AG10803 (cell line): ENCODE data around the gene ISM1.
"Not testable (repeated sequence)": the region's sequence is repeated elsewhere in the genome, so short reads cannot be mapped to it uniquely, and the experiment has no call there.

Source experiments
- DNase-seq: peaks from one replicate; pipeline ENCODE4 v3.0.0; 2010; ENCODE audit warnings: low read depth
- H3K4me3 ChIP-seq: 2 replicates; pipeline ENCODE4 v1.5.1; 2011; ENCODE audit warnings: mild to moderate bottlenecking, low read length, control low read depth
- TF ChIP-seq, protein P1 (sequence below): conservative IDR thresholded peaks from 2 replicates; pipeline ENCODE4 v1.5.1; 2011; ENCODE audit warnings: mild to moderate bottlenecking, low read length, control low read depth, inconsistent platforms

The ISM1 gene

DNA sequence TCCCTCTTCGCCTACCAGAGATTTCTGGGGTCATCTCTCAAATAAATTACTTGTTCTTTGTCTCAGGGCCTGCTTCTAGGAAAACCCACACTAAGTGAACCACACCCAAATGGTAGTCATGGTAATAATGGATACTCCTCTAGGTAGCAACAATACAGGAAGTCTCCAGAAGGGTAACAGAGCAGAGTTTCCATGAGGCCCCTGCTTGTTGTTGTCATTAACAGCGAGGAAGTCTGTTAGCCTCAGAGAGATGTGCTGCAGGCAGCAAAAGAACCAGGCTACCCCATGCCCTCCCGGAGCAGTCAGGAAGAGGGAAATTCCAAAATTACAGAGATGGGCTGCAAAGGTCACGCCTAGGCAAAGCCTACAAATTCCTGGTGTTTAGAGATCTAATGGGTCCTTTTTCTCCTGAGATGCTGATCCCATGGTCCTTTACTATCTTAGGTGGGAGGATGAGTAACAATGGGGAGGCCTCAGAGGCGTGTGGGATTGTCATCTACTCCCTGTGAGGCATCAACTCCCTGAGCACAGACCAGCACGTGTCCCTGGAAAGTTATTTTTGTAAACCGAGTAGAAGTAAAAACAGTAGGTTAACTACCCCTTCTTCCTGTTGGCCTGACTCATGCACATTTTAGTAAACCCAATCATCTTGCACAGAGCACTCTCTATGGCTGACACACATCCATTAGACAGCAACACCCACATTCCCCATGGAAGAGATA is 10.1 kb downstream of the ISM1 start:
- DNase-seq: no peak
- no peak overlapping the region for H3K4me3 ChIP-seq
- TF ChIP-seq, protein P1, sequence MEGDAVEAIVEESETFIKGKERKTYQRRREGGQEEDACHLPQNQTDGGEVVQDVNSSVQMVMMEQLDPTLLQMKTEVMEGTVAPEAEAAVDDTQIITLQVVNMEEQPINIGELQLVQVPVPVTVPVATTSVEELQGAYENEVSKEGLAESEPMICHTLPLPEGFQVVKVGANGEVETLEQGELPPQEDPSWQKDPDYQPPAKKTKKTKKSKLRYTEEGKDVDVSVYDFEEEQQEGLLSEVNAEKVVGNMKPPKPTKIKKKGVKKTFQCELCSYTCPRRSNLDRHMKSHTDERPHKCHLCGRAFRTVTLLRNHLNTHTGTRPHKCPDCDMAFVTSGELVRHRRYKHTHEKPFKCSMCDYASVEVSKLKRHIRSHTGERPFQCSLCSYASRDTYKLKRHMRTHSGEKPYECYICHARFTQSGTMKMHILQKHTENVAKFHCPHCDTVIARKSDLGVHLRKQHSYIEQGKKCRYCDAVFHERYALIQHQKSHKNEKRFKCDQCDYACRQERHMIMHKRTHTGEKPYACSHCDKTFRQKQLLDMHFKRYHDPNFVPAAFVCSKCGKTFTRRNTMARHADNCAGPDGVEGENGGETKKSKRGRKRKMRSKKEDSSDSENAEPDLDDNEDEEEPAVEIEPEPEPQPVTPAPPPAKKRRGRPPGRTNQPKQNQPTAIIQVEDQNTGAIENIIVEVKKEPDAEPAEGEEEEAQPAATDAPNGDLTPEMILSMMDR: no peak

DNA sequence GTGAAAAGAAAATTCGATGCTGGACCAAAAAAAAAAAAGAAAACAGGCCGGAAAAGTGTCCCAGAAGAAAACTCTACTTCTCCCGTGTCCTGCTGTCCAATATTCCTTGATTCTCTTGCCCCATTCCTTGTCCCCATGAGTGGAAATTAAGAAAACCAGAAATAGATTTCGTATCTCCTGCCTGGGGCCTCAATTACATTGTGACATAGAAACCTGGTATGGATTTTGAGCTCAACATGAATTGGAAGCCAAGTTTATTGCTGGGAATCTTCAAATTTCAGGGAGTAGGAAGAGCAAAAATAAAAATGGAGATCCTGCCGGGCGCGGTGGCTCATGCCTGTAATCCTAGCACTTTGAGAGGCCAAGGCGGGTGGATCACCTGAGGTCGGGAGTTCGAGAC is 11.9 kb downstream of the ISM1 start:
- no peak for DNase-seq
- H3K4me3 ChIP-seq: no peak overlapping the region
- TF ChIP-seq, protein P1: no peak

DNA sequence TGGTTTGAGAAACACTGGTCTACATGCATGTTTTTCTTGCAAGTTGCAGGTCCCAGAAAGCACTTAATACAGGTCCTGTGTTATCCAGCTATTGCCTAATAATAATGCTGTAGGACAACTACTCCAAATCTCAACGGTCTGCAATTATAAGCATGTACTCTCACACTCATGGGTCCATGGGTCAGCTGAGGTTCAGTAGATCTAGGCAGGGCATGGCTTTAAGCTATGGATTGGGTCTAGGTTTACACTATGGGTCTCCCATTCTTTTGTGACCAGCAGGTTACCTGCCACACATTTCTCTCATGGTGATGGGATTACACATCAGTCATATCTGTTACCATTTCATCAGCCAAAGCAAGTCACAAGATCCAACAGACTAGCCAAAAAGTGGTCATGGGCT is 13.9 kb downstream of the ISM1 start:
- no peak for DNase-seq
- no peak overlapping the region for H3K4me3 ChIP-seq
- TF ChIP-seq, protein P1: no peak

DNA sequence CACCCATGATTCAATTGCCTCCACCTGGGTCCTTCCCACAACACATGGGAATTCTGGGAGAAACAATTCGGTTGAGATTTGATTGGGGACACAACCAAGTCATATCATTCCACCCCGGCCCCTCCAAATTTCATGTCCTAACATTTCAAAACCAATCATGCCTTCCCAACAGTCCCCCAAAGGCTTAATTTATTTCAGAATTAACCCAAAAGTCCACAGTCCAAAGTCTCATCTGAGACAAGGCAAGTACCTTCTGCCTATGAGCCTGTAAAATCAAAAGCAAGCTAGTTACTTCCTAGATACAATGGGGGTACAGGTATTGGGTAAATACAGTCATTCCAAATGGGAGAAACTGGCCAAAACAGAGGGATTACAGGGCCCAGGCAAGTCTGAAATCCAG is 15.3 kb downstream of the ISM1 start:
- H3K4me3 ChIP-seq, DNase-seq: not testable (repeated sequence)

DNA sequence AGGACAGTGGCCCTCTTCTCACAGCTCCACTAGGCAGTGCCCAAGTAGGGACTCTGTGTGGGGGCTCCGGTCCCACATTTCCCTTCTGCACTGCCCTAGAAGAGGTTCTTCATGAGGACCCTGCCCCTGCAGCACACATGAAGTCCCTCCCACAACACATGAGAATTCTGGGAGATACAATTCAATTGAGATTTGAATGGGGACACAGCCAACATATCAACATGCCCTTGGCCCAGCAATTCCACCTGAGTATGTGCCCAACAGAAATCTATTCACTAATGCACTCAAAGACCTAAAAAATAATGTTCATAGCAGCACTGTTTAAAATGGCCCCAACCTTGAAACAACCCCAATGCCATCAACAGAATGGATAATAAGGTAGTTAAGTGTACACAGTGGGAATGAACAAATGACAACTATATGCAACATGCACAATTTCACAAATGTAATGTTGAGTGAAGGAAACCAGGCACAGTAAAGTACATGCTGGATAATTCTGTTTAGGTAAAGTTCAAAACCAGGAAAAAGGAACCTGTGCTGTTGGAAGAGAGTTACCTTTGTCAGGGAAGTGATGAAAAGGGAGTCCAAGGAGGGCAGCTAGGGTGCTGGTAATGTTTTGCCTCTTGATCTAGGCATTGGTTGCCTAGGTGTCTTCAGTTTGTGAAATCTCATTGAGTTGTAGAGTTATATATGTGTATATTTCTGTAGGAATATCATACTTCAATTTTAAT is 16.1 kb downstream of the ISM1 start:
- TF ChIP-seq, protein P1: no peak
- DNase-seq: no peak
- H3K4me3 ChIP-seq: no peak overlapping the region

DNA sequence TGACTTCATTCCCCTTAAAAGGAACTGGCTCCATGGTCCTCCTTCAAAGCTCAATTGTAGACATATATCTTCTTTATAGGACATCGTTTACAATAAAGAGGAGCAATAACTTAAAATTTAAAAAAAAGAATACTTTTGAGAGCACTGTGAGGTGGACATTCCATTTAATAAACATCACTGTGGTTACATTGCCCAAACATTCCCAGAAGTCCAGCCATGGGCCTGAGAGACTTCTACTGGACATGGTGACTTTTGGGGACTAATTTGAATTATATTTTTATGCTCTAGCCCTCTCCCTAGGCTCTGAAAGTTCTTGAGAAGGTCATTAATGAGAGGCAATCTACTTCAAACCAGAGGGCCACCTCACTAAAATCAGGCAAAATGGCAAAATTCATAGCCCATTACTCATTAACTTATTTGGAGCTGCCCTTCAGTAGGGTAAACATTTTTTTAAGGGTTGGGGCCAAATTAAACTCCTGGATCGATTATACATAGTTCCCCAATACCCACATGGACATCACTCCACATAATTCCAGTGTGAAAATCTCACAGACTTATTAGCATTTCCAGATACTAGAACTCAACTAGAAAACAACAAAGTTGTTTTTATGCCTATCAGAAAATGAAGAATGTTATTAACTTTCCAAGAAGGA is 17.1 kb downstream of the ISM1 start:
- TF ChIP-seq, protein P1: no peak

DNA sequence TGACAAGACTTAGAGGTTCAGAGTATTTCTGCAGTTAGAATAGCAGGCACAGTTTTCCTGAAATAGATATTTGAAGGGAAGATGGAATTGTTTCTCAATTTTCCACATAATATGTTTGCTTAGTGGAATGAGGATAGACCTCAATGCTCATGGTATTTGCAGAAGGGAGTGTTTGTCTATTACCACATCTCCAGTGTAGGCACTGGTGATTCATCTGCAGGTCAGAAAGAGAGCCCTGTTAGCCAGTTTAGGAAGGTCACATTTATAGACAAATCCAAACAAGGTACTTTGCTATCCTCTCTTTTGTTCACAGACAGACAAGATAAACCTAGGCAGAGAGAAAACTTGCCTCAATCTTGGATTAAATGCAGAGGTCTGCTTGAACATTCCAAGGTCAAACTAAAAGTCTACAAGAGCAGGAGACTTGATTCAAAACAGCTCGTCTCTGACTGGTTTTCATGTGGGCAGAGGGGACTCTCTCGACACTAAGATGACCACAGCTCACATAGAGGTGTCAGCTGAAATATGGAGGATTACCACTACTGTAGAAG is 22.8 kb downstream of the ISM1 start:
- peak; percentile 9 for DNase-seq
- no peak overlapping the region for H3K4me3 ChIP-seq
- TF ChIP-seq, protein P1: no peak

More for the DNA sequence above, 17.1 kb downstream of the ISM1 start:
- H3K4me3 ChIP-seq: no peak overlapping the region
- DNase-seq: no peak
